ENCODE measurements around the gene NKD1.

Gene NKD1

DNA sequence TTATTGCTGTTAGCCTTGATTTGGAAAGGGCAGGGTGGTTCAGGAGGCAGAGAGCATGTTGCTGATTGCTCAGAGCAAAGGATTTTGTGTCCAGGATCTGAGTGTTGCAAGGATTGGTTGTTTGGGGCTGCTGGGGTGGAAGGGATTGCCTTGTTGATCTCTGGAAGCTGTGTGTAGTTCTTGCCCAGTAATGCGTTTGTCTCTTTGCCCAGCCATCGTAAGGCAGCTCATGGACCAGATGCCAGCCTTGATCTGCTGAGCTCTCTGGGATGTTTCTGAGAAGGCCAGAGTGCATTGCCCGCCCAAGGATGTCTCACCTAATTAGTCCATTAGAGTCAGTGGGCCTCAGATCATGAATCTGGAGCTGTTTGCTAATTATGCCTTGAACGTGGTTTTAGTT, 33.6 kb downstream of the NKD1 start:
- DNase-seq: no peak

DNA sequence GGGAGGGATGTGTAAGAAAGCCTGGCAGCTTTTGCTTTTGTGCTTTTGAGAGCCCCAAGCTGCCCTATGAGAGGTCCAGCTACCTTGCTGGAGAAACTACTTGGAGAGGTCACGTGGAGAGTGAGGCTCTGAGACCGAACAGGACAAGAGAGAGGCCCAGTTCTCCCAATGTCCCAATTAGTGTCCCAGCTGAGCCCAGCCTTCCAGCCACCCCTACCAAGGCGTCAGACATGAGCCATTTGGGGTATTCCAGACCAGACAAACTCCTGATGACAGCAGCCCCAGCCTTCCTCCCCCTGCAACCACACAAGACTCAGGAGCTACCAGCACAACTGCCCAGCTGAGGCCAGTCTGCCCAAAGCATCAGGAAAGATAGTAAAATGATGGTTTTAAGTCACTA, 35.0 kb downstream of the NKD1 start:
- DNase-seq: no peak

DNA sequence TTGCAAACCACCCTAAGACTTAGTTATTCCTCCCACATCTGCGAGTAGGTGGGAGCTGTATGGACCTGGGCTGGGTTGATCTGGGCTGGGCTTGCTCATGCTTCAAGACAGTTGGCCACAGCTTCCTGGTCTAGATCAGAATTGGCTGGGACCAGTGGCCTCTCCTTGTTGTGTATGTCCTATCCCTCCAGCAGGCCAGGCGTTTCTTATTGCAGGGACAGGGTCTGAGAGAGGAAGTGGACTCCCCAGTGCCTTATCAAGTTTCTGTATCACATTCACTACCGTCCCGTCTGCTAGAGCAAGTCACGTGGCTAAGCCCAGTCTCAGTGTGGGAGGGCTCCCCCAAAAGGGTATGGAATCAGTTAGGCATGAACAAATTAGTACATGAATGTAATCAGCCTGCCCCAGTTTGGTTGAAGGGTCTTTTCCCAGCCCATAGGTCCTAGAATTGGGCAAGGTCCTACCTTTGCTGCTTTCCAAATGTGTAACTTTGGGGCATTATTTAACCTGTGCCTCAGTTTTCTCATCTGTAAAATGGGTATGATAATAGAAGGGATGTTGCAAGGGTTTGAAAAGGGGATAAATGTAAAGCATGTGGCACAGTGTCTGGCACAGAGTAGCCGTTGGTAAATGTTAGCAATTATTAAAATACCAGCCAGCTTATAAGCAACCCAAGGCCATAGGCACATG, 36.0 kb downstream of the NKD1 start:
- DNase-seq: no peak

DNA sequence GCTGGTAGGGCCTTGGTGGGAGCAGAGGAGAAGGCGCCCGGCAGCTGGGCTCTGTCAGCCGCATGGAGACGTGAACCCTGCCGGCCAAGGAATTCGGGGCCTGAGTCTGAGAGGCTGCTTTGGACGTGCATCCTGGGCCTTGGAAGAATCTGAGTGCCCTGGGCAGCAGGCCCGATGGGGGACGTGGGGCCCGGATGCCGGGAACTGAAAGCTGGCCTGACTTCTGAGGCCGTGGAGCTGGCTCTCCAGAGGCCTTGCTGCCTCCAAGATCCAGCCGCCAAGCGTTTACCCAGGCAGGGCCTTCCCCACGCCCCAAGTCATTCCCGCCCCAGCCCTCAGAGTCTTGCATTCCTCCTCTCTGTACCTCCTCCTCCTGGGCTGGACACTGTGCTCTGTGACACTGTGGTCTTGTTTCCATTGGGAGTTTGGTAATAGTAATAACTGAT, 37.2 kb downstream of the NKD1 start:
- DNase-seq: no peak

DNA sequence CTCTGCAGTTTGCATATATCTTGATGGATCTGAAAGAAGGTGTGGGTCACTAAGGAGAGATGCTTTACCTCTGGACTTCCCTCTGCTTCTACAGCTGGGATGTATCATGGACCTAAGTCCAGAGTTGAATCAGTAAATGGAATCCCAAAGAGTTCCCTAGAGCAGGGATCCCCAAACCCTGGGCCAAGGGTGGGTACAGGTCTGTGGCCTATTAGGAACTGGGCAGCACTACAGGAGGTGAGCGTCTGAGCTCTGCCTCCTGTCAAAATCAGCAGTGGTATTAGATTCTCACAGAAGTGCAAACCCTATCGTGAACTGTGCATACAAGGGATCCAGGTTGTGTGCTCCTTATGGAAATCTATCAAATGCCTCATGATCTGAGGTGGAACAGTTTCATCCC, 39.3 kb downstream of the NKD1 start:
- DNase-seq: no peak

DNA sequence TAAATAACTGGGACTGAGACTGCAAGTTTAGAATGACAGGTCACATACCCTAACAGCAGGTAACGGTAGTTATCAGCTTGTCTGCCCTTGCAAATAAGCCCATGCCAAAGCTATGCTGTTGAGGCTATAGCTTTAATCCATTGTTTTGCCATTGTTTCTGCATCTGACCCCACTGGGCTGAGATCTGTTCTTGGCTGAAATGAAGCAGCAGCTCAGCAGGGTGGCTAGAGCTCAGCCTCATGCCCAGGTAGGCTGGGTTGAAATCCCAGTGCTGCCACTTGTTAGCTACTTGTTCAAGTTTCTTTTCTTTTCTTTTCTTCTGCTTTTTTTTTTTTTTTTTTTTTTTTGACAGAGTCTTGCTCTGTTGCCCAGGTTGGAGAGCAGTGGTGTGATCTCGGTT, 40.1 kb downstream of the NKD1 start:
- DNase-seq: no peak

DNA sequence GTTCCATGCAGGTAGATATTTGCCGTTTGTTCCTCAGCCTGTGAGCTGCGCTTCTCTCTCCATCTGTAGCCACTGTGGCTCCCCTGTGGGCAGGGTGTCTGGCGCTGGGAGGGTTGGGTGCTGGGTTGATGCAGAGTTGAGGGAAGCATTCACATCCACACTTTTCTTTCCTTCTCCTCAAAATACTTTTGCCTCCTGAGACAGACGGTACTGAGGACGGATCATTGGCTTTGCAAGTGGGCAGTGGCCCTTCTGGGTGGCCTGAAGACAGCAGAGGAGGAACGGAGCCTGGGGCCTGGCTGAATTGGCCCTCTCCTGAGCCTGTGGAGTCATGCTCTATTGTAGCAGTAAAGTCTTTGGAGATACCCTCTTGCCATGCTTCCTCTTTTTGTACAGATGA, 43.0 kb downstream of the NKD1 start:
- no peak for DNase-seq

DNA sequence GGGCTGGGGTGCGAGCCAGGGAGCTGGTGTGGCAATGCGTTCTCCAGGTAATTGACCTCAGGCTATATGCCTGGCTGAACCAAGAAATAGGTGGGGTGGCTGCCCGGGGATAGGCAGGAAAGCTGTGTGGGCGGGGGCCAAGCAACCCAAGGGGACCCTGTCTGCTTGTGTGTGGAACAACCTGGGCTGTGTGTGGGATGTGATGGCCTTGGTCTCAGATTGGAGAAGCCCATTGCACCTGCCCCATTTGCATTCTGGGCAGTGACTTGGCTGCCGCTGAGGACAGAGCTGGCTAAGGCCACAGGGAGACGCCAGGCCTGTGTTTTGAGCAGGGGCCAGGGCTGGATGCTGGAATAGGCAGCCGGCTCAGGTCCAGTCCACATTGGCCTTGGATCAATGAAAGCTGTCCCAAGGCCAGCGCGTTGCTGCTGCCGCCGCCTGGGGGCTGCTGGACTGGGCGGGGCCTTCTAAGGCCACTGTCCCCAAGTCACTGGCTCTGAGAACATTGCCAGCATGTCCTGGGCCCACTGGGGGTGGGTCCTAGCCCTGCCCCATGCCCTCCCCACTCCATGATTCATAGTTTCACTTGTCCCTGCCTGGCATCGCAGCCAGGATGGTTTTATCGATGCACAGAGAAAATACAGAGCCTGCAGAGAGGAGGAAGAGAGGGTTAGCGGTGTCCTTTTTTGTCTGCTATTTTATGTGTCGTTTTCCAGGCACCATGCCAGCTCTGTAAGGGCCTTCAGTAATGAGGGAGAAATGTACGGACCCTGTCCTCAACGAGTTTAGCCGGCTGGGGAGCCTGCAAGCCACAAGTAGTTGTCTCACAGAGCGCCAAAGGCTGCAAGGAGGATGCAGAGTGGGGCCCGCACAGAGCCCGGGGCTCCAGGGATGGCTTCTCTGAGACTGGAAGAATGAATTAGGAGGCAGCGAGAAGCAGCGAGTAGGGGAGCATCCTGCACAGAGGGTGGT, 43.9 kb downstream of the NKD1 start:
- DNase-seq: no peak

DNA sequence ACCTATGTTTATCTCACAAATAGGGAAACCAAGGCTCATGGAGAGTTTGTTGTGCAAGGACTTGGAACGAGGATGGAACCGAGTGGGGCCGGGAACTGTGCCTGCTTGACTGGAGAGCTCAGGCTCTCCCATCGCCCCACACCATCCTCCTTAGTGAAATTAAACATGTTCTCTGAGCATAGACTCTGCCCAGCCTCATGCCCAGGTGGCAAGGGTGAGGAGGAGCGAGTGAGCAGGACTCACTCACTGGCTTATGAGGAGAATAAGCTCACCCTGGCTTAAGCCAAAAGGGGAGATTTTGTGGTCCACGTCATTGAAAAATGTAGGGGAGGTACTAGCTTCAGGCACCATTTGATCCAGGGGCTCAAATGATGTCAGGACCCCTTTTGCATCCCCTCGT, 44.8 kb downstream of the NKD1 start:
- no peak for DNase-seq

DNA sequence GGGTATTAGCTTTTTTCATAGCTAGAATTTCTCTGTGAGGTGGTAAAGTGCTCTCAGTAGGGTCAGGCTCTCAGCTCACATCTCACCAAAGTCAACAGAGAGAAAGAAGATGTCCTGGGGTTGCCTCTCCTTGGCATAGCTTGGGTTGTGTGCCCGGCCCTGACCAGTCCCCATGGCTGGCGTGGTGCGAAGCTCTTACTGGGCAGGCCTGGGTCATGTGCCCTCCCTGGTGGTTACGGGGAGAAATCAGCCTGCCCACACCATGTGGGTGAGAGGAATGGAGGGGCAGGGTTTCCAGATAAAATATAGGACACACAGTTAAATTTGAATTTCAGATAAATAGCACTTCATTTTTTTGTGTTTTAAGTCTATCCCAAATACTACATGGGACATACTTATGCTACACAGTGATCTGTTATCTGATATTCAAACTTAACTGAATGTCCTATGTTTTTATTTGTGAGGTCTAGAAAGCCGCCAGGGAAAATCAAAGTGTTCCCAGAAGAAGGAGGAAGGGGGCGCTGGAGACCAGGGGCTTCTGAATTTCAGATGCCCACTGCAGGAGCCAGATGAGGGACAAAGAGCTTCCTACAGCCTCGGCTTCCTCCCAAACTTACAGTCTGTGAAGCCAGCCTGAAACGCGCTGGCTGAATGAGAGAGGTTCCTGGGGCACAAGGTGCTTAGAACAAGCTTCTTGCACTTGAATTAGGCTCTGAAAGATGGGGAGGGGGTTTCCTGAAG, 45.4 kb downstream of the NKD1 start:
- no peak for DNase-seq

DNA sequence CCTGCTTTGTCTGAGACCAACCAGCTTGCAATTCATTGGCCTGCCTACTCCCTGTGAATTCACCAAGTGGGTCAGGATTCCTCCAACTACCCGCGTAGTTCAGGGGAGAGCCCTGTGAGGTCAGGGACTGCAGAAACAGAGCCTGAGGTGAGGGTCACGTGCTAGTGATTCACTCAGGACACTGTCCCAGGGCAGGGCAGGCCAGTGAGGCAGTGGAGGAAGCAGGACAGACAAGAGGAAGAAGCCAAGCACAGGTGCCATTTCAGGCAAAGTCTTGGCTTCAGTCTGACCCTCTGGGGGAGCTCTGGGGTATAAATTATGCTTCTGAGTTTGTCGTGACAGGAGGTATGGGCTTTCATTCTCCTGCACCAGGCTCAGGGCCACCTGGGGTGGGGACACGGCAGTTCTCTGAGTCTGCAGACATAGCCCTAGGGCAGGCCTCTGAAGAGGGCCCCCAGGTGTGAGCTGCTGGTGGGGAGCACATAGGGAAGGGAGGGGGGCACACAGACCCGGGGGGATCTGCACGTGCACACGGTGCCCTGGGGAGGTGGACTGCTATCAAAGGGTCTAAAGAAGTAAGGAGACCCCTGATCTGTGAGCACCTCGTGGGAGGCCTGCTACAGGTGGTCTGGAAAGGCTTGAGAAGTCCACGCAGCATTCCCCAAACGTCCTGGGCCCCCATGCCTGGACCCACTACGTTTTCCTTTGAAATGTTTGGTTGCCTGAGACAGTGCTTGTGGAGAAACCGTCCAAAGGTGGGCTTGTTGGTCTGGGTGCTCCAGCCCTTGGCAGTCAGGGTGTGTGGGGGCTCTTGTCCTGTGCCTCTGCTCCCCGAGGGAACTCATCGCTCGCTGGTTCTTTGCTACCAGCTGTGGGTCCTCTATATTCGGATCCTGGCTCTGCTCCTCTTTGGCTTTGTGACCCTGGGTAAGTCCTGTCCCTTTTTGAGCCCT, 46.4 kb downstream of the NKD1 start:
- DNase-seq: no peak

DNA sequence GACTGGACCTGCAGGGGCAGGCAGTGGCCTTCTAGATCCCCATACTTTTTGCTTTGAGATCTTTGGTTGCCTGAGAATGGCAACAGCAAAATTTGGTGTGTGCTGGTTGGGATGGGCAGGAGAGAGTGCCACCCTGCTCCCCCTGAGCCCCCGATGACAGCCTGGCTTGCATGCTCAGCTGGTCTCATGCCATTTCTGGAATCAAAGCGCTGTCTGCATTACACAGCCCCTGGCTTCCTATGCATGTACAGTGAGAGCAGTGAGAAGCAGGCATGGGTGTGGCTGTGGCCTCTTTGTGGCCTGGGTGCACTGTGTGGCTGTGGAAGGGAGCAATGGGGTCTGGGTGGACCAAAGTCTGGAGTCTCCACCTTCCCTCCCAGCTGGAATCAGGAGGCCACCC, 47.7 kb downstream of the NKD1 start:
- DNase-seq: no peak

DNA sequence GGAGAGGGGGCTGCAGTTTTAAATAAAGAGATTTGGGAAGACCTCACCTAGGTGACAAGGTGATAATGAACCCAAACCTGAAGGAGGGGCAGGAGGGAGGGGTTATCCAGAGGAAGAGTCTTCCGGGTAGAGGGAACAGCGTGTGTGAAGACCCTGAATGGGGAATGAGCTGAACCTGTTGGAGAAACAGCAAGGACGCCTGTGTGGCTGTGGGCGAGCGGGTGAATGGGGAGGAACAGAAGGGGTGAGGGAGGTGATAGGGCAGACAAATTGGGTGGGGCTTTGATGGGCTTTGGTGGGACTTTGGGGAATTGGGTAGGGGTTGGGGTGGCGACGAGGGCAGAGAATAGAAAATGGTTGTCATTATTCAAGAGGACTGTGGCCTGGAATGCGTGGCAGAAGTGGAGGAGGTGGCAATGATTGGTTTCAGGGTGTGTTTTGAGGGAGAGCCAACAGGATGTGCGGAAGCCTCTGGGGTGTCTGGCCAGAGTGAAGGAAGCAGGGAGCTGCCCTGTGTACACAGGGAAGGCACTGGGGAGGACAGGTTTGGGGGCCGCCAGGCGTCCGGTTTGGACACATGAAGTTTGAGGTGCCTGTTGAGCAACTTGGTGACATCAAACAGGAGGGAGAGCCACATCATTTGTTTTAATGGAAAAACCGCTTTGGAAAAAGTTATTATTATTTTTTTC, 48.7 kb downstream of the NKD1 start:
- no peak for DNase-seq

DNA sequence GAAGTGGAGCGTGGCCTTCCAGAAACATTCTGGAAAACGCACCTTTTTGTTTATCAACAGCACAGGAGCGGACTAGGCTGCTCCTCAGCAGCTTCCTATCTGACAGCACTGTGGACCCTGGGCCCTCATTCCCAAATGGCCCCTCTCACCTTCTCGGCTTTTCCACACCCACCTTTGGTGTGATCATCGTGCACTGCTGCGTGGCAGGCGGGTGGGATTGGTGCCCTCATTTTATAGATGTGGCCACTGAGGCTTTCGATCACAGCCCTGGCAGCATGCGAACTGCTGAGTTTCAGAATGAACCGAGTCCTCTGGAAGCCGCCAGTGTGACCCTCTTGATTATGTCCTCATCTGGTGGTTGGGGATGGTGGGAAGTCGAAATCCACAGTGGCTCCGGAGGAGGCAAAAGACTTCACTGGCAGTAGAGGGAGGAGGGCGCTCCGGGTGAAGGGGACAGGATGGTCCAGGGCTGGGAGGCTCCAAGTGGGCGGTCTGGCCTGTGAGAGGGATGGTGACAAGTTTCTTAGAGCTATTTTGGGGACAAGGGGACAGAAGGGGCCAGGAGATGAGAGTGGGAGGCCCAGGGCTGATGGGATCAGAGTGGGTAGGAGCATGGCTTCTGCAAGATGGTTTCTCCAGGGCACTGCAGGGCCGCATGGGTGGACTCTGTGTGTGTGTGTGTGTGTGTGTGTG, 49.5 kb downstream of the NKD1 start:
- DNase-seq: no peak

DNA sequence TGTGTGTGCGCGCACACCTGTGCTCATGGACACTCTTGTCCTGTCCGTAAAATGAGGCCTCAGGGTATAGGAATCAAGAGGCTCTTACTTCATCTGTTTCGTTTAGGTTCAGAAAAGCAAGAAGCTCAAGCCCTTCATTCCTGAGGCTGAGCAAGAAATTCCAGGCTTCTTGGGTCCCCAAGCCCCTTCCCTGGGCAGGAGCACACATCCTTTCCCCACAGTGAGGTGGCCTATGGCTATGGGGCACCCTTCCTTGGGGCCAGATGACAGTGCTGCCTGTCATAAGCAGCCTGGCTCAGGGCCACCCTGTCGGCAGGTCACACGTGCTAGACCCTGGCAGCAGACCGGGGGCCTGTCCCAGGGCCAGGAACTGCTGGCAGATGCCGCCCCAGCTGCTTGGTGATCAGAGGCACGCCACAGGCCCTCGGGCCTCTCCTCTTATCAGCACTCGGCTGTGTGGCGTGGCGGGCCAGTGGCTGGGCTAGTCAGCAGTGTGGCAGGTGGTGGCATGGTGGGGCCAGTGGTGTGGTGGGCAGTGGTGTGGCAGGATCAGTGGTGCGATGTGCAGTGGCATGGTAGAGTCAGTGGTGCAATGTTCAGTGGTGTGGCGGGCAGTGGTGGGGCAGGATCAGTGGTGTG, 50.2 kb downstream of the NKD1 start:
- no peak for DNase-seq

DNA sequence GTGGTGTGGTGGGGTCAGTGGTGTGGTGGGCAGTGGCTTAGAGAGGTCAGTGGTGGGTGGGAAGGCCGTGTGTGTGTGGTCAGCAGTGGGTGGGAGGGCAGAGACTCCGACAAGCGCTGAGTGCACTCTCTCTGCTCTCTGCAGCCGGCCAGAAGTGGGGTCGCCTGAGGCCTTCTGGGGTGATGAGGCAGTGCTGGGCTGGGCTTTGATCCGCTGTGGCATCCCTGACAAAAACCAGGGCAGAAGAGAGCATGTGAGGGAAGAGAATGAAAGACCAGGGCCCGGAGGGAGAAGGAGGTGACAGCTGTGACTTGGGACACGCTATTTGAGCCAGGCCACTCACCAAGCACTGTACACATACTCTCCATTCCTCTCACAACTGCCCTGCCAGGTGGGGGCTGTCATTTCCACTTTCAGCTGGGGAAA, 50.8 kb downstream of the NKD1 start:
- no peak for DNase-seq

DNA sequence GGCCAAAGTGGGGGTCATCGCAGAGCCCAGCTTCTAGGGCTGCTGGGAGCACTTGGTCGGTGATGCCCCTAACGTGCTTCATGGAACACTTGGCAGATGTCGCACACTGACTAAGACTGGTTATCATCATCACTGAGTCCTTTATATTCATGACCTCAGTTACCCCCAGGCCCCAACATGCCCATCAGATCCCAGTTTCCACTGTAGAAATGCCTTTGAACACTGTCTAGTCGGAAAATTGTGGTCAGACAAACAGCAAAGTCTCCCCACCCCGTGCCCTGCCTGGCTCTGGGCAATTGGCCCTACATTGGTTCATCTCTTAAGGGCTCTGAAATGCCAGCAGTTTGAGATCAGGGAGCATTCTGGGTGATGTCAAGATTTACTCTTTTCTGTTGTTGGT, 51.3 kb downstream of the NKD1 start:
- DNase-seq: no peak

DNA sequence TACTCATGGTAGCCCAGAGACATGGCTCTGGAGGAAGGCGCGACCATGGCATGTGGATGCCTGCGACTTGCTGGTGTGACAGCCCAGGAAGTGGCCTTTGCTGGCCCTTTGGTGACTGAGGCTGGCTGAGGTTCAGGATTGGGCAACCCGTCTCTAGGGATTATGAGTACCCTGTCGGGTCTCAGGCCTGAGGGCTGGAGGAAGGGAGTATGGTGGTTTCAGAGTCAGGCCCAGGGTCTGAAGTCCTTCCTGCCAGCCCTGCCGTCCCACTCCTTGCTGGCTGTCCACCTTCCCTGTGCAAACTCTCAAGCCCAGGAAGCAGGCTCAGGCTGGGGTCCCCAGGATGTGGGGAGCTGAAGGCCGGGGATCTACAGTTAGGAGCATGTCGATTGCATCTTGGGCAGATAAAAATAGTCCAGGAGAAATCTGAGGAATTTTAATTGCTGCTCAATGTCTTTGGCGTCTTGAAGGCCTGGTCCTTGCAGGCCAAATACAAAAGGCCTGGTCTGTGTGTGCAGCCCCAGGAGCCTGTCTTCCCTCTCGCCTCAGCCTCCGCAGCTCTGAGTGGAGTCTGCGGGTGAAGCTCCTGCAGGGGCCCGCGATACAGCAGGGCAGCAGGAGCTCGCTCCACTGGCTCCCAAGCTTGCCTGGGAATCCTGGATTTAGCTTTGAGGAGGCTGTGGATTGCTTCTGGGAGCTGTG, 52.5 kb downstream of the NKD1 start:
- DNase-seq: no peak

DNA sequence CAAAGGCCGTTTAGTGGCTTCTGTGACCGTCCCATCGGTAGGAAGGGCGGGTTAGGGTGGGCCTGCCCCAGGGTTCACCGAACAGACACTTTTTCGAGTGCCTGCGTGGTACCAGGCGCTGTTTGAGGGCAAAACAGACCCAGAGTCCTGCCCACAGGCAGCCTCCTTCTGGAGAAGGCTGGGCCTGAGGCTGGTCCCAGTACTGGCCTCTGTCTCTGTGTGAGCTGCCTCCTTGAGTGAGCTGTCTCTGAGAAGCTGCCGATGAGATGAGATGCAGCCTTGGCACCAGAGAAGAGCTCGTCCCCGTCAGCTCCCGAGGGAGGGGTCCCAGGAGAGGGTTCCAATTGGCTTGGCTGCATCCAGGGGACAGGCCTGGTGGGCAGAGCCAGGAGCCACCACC, 53.1 kb downstream of the NKD1 start:
- DNase-seq: no peak

DNA sequence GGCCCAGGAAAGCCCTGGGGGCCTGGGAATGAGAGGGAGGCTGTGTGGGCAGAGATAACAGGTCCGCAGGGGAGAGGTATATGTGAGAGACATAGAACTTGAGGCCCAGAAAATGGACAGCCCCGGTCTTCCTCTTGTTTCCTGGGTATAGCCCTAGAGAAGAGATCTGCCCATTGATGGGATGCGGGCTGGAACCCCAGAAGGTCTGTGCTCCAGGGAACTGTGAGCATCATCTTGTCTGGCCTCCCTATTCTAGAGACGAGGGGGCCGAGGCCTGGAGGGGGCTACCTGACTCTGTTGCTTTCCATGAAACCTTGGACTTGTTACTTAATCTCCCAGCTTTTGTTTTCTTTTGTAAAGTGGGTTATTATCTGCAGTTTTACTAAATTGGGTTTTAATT, 53.9 kb downstream of the NKD1 start:
- no peak for DNase-seq
